Neural cell (in vitro differentiated cells): ENCODE measurements around the gene RPL7A. TPM values are rescaled to one million over a fixed set of nuclear protein-coding genes. Genes with fewer than 3 reads are reported as not detected.

Experiments
- H2AFZ ChIP-seq: fragments of 200-600, 300-800 bp; sonication (generic), shearing (Covaris generic); 2 replicates; pipeline ENCODE4 v1.6.0; 2014; ENCODE audit warnings: low read depth, mild to moderate bottlenecking, antibody characterized with exemption, low read length, moderate library complexity
- H3F3A ChIP-seq: fragments of 200-600 bp; shearing (Covaris generic); 2 replicates; pipeline ENCODE4 v1.6.1; 2016; ENCODE audit warnings: mild to moderate bottlenecking, moderate library complexity, mixed read lengths, antibody characterized with exemption, low read length; ENCODE audit not compliant: insufficient read depth, poor library complexity, severe bottlenecking
- H3K27ac ChIP-seq: fragments of 200-600, 300-800 bp; sonication (generic), shearing (Covaris generic); 2 replicates; pipeline ENCODE4 v1.5.1; 2014; ENCODE audit warnings: mild to moderate bottlenecking, low read length, moderate library complexity
- H3K27me3 ChIP-seq: fragments of 300-800, 200-600 bp; sonication (generic), shearing (Covaris generic); 2 replicates; pipeline ENCODE4 v1.6.0; 2014; ENCODE audit warnings: mild to moderate bottlenecking, low read depth, low read length, moderate library complexity; ENCODE audit not compliant: insufficient read depth
- H3K36me3 ChIP-seq: fragments of 300-800, 200-600 bp; sonication (generic), shearing (Covaris generic); 2 replicates; pipeline ENCODE4 v1.5.1; 2014; ENCODE audit warnings: mild to moderate bottlenecking, antibody characterized with exemption, low read length, moderate library complexity; ENCODE audit not compliant: insufficient read depth
- H3K4me2 ChIP-seq: fragments of 300-800, 200-600 bp; sonication (generic), shearing (Covaris generic); 2 replicates; pipeline ENCODE4 v1.6.0; 2014; ENCODE audit warnings: mild to moderate bottlenecking, low read length
- H3K4me3 ChIP-seq: fragments of 300-800, 200-600 bp; sonication (generic), shearing (Covaris generic); 2 replicates; pipeline ENCODE4 v1.5.1; 2014; ENCODE audit warnings: mild to moderate bottlenecking, low read length, moderate library complexity
- H3K79me2 ChIP-seq: fragments of 200-600 bp; shearing (Covaris generic); replicated peaks from 2 replicates; pipeline ENCODE4 v1.6.0; 2014; ENCODE audit warnings: mild to moderate bottlenecking, low read length, moderate library complexity; ENCODE audit not compliant: insufficient read depth
- H3K9ac ChIP-seq: fragments of 300-800, 200-600 bp; sonication (generic), shearing (Covaris generic); 2 replicates; pipeline ENCODE4 v1.6.1; 2016; ENCODE audit warnings: mild to moderate bottlenecking, low read length, mixed read lengths
- H3K9me2 ChIP-seq: fragments of 200-600 bp; shearing (Covaris generic); 2 replicates; pipeline ENCODE4 v1.6.1; 2016; ENCODE audit warnings: mild to moderate bottlenecking, low read length, mixed read lengths; ENCODE audit not compliant: insufficient read depth
- H3K9me3 ChIP-seq: fragments of 200-600, 300-800 bp; sonication (generic), shearing (Covaris generic); 2 replicates; pipeline ENCODE4 v1.6.1; 2016; ENCODE audit warnings: mild to moderate bottlenecking, mixed run types, low read length, moderate library complexity, mixed read lengths
- H4K20me1 ChIP-seq: fragments of 200-600 bp; shearing (Covaris generic); 2 replicates; pipeline ENCODE4 v1.6.1; 2016; ENCODE audit warnings: mild to moderate bottlenecking, mixed run types; ENCODE audit not compliant: insufficient read depth
- EP300 ChIP-seq: fragments of 450-650 bp; conservative IDR thresholded peaks from 2 replicates; pipeline ENCODE4 v1.6.1; 2014; ENCODE audit warnings: antibody characterized with exemption, mild to moderate bottlenecking, moderate library complexity; ENCODE audit not compliant: poor library complexity, severe bottlenecking
- EZH2 ChIP-seq: fragments of 200-600, 300-800 bp; shearing (Covaris generic), sonication (generic); IDR thresholded peaks from 2 replicates; pipeline ENCODE4 v1.6.1; 2014; ENCODE audit warnings: antibody characterized with exemption, low read length, borderline replicate concordance, mild to moderate bottlenecking; ENCODE audit not compliant: insufficient read depth, poor library complexity, severe bottlenecking
- MXI1 ChIP-seq: fragments of 450-650 bp; conservative IDR thresholded peaks from 2 replicates; pipeline ENCODE4 v1.6.1; 2014; ENCODE audit warnings: antibody characterized with exemption, mild to moderate bottlenecking; ENCODE audit not compliant: poor library complexity, severe bottlenecking
- POLR2AphosphoS5 ChIP-seq: IDR thresholded peaks from 2 replicates; pipeline ENCODE4 v1.6.1; 2012
- RAD21 ChIP-seq: fragments of 450-650 bp; conservative IDR thresholded peaks from 2 replicates; pipeline ENCODE4 v1.6.1; 2014; ENCODE audit warnings: antibody characterized with exemption, mild to moderate bottlenecking, moderate library complexity
- SMC3 ChIP-seq: fragments of 450-650 bp; conservative IDR thresholded peaks from 2 replicates; pipeline ENCODE4 v1.6.1; 2014; ENCODE audit warnings: antibody characterized with exemption, mild to moderate bottlenecking, moderate library complexity; ENCODE audit not compliant: poor library complexity
- TAF1 ChIP-seq: IDR thresholded peaks from 2 replicates; pipeline ENCODE4 v1.6.1; 2012; ENCODE audit warnings: low read depth
- polyA plus RNA-seq: library from polyadenylated mRNA; depleted of rRNA; stranded (reverse); fragments of >200 nt; gene quantifications from 2 replicates; pipeline ENCODE4 v1.2.3, GENCODE V29; 2014
- TF ChIP-seq, protein P1 (sequence below): IDR thresholded peaks from 2 replicates; pipeline ENCODE4 v1.6.1; 2012; ENCODE audit warnings: borderline replicate concordance
- TF ChIP-seq, protein P2 (sequence below): fragments of 450-650 bp; IDR thresholded peaks from 2 replicates; pipeline ENCODE4 v1.5.1; 2014; ENCODE audit warnings: antibody characterized with exemption, mild to moderate bottlenecking, moderate library complexity; ENCODE audit not compliant: poor library complexity, severe bottlenecking

The RPL7A gene
- polyA plus RNA-seq, 1 donor from 2014 or later, result 1,987 TPM

GRCh38 chr9:133367221-133367620 lies 19.2 kb downstream of the RPL7A start:
- TF ChIP-seq, protein P1, sequence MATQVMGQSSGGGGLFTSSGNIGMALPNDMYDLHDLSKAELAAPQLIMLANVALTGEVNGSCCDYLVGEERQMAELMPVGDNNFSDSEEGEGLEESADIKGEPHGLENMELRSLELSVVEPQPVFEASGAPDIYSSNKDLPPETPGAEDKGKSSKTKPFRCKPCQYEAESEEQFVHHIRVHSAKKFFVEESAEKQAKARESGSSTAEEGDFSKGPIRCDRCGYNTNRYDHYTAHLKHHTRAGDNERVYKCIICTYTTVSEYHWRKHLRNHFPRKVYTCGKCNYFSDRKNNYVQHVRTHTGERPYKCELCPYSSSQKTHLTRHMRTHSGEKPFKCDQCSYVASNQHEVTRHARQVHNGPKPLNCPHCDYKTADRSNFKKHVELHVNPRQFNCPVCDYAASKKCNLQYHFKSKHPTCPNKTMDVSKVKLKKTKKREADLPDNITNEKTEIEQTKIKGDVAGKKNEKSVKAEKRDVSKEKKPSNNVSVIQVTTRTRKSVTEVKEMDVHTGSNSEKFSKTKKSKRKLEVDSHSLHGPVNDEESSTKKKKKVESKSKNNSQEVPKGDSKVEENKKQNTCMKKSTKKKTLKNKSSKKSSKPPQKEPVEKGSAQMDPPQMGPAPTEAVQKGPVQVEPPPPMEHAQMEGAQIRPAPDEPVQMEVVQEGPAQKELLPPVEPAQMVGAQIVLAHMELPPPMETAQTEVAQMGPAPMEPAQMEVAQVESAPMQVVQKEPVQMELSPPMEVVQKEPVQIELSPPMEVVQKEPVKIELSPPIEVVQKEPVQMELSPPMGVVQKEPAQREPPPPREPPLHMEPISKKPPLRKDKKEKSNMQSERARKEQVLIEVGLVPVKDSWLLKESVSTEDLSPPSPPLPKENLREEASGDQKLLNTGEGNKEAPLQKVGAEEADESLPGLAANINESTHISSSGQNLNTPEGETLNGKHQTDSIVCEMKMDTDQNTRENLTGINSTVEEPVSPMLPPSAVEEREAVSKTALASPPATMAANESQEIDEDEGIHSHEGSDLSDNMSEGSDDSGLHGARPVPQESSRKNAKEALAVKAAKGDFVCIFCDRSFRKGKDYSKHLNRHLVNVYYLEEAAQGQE, result no peak
- TF ChIP-seq, protein P2, sequence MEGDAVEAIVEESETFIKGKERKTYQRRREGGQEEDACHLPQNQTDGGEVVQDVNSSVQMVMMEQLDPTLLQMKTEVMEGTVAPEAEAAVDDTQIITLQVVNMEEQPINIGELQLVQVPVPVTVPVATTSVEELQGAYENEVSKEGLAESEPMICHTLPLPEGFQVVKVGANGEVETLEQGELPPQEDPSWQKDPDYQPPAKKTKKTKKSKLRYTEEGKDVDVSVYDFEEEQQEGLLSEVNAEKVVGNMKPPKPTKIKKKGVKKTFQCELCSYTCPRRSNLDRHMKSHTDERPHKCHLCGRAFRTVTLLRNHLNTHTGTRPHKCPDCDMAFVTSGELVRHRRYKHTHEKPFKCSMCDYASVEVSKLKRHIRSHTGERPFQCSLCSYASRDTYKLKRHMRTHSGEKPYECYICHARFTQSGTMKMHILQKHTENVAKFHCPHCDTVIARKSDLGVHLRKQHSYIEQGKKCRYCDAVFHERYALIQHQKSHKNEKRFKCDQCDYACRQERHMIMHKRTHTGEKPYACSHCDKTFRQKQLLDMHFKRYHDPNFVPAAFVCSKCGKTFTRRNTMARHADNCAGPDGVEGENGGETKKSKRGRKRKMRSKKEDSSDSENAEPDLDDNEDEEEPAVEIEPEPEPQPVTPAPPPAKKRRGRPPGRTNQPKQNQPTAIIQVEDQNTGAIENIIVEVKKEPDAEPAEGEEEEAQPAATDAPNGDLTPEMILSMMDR, result no peak
- TF ChIP-seq RAD21 (no peak), TAF1 (no peak)
- no peak overlapping the region for H3K27ac ChIP-seq
- peaks cover 22% of the 10 kb centered on the region for H3K79me2 ChIP-seq
- H3F3A ChIP-seq, result no peaks in the 10 kb centered on the region
- H4K20me1 ChIP-seq, result no peaks in the 10 kb centered on the region
- H3K27me3 ChIP-seq, result no peaks in the 10 kb centered on the region
- H3K9ac ChIP-seq, result no peak overlapping the region
- H3K9me2 ChIP-seq, result no peaks in the 10 kb centered on the region
- no peak overlapping the region for H3K4me3 ChIP-seq
- no peaks in the 10 kb centered on the region for H3K36me3 ChIP-seq
- no peak overlapping the region for H3K4me2 ChIP-seq
- no peaks in the 10 kb centered on the region for H3K9me3 ChIP-seq
- no peak overlapping the region for H2AFZ ChIP-seq

- no peak overlapping the region for H2AFZ ChIP-seq
- no peak overlapping the region for H3K4me2 ChIP-seq
- no peaks in the 10 kb centered on the region for H3K9me3 ChIP-seq
- no peaks in the 10 kb centered on the region for H3F3A ChIP-seq
- no peak overlapping the region for H3K27ac ChIP-seq
- no peaks in the 10 kb centered on the region for H3K27me3 ChIP-seq
- H3K4me3 ChIP-seq, result peak overlapping the region; percentile 38
- H3K79me2 ChIP-seq, result peaks cover 28% of the 10 kb centered on the region
- no peaks in the 10 kb centered on the region for H3K36me3 ChIP-seq
- no peak for TF ChIP-seq EZH2
- TF ChIP-seq MXI1, result no peak
- no peak overlapping the region for H3K9ac ChIP-seq
- no peaks in the 10 kb centered on the region for H4K20me1 ChIP-seq
- no peaks in the 10 kb centered on the region for H3K9me2 ChIP-seq
These were observed 19.8 kb downstream of the RPL7A start for GRCh38 chr9:133367778-133368177.

DNA sequence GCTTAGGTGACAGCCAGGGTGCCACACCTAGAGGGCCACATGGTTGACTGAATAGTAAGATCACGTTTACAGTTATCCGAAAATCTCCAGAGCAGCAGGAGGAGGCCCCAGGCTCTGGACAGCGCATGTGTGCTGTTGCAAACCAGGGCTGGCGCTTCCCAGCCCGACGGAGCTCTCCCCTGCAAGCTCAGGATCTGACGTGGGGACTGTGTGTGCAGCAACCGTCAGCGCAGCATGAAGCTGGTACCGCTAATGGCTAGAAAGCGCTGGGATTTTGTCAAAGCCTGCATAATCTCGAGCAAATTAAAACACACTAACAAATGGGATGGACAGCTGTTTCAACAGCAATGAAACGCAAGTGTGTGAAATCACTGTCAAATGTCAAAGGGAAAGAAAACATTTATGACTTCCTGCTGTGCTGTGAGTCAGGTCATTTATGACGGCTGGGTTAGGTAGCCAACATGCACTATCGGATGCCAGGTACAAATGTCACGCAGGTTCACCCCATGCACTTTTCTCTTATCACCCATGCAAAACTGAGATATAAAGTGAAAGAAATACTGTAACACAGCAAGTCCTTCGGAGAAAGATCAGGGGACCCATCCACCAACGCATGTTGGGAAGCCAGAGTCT lies 20.3 kb downstream of the RPL7A start:
- Histone ChIP-seq H3K4me3 (peak overlapping the region; percentile 38), H3K79me2 (peaks cover 33% of the 10 kb centered on the region), H3K36me3 (no peaks in the 10 kb centered on the region), H2AFZ (no peak overlapping the region), H3K27ac (no peak overlapping the region), H3K9ac (peak overlapping the region; percentile 16), H3F3A (no peaks in the 10 kb centered on the region), H3K4me2 (no peak overlapping the region), H3K27me3 (no peaks in the 10 kb centered on the region), H3K9me3 (no peaks in the 10 kb centered on the region), H3K9me2 (no peaks in the 10 kb centered on the region), H4K20me1 (no peaks in the 10 kb centered on the region)
- TF ChIP-seq TAF1 (no peak), MXI1 (peak; percentile 18), POLR2AphosphoS5 (peak; percentile 60), EP300 (peak; percentile 63), SMC3 (no peak)
- TF ChIP-seq, protein P2, result no peak
- TF ChIP-seq, protein P1, result no peak
